GM23338 (cell line): Measurements from ENCODE around the gene NRXN2. TPM values are rescaled to one million over a fixed set of nuclear protein-coding genes. Genes with fewer than 3 reads are reported as not detected.

Source experiments
- ATAC-seq: fragments of 200-7000 bp; cut with Tn5 transposase; 3 replicates; pipeline ENCODE4 v1.9.1; 2020
- DNase-seq: peaks from one replicate; pipeline ENCODE4 v3.0.0-alpha.2; 2015; ENCODE audit warnings: low spot score
- H2AFZ ChIP-seq: fragments of 200-600 bp; sonication (generic); 2 replicates; pipeline ENCODE4 v1.8.0; 2016; ENCODE audit warnings: antibody characterized with exemption, mild to moderate bottlenecking, moderate library complexity
- H3F3A ChIP-seq: fragments of 200-600 bp; sonication (generic); replicated peaks from 2 replicates; pipeline ENCODE4 v1.8.0; 2017; ENCODE audit warnings: antibody characterized with exemption, mixed run types, low read depth
- H3K27ac ChIP-seq: fragments of 200-600 bp; sonication (generic); 2 replicates; pipeline ENCODE4 v1.6.1; 2016; ENCODE audit warnings: low read depth
- H3K27me3 ChIP-seq: fragments of 200-600 bp; sonication (generic); 2 replicates; pipeline ENCODE4 v1.8.0; 2016; ENCODE audit warnings: mild to moderate bottlenecking, mixed run types, moderate library complexity; ENCODE audit not compliant: insufficient read depth
- H3K36me3 ChIP-seq: fragments of 200-600 bp; sonication (generic); 2 replicates; pipeline ENCODE4 v1.8.0; 2016; ENCODE audit warnings: mild to moderate bottlenecking; ENCODE audit not compliant: insufficient read depth
- H3K4me1 ChIP-seq: fragments of 200-600 bp; sonication (generic); 2 replicates; pipeline ENCODE4 v1.8.0; 2016; ENCODE audit warnings: mild to moderate bottlenecking, moderate library complexity; ENCODE audit not compliant: insufficient read depth
- H3K4me2 ChIP-seq: fragments of 200-600 bp; sonication (generic); 2 replicates; pipeline ENCODE4 v1.7.1; 2017; ENCODE audit warnings: mixed run types
- H3K4me3 ChIP-seq: fragments of 200-600 bp; sonication (generic); 2 replicates; pipeline ENCODE4 v1.6.1; 2016; ENCODE audit warnings: mixed run types
- H3K79me2 ChIP-seq: fragments of 200-600 bp; sonication (generic); replicated peaks from 2 replicates; pipeline ENCODE4 v1.8.0; 2017; ENCODE audit warnings: mild to moderate bottlenecking; ENCODE audit not compliant: insufficient read depth
- H3K9me2 ChIP-seq: fragments of 200-600 bp; sonication (generic); 2 replicates; pipeline ENCODE4 v1.8.0; 2017; ENCODE audit not compliant: insufficient read depth
- H4K20me1 ChIP-seq: fragments of 200-600 bp; sonication (generic); replicated peaks from 2 replicates; pipeline ENCODE4 v1.8.0; 2017; ENCODE audit warnings: mild to moderate bottlenecking; ENCODE audit not compliant: insufficient read depth
- H3K27ac Mint-ChIP-seq: 2 replicates; pipeline ENCODE4 v1.8.0; 2020; ENCODE audit warnings: inconsistent platforms, mild to moderate bottlenecking, moderate library complexity, mixed read lengths
- H3K27me3 Mint-ChIP-seq: 3 replicates; pipeline ENCODE4 v1.8.0; 2022; ENCODE audit warnings: low read depth, mild to moderate bottlenecking, moderate library complexity, mixed read lengths, inconsistent platforms; ENCODE audit not compliant: insufficient read depth, poor library complexity
- H3K36me3 Mint-ChIP-seq: 3 replicates; pipeline ENCODE4 v1.8.0; 2021; ENCODE audit warnings: low read depth, mild to moderate bottlenecking, inconsistent platforms, moderate library complexity, mixed read lengths
- H3K4me1 Mint-ChIP-seq: 3 replicates; pipeline ENCODE4 v1.8.0; 2020; ENCODE audit warnings: mild to moderate bottlenecking, inconsistent platforms, mixed read lengths
- H3K4me3 Mint-ChIP-seq: 3 replicates; pipeline ENCODE4 v1.8.0; 2021; ENCODE audit warnings: moderate library complexity, mild to moderate bottlenecking, inconsistent platforms, mixed read lengths
- H3K9me3 Mint-ChIP-seq: 3 replicates; pipeline ENCODE4 v1.8.0; 2020; ENCODE audit warnings: moderate library complexity, mild to moderate bottlenecking, inconsistent platforms, mixed read lengths
- CREB1 ChIP-seq: fragments of 250-450 bp; sonication (Bioruptor Pico); IDR thresholded peaks from 2 replicates; pipeline ENCODE4 v1.5.0; 2020; ENCODE audit warnings: low read depth, mild to moderate bottlenecking, moderate library complexity
- EZH2 ChIP-seq: fragments of 200-600 bp; sonication (generic); IDR thresholded peaks from one replicate; pipeline ENCODE4 v1.8.0; 2017; ENCODE audit warnings: antibody characterized with exemption, mild to moderate bottlenecking, low read depth; ENCODE audit not compliant: unreplicated experiment
- EZH2phosphoT487 ChIP-seq: fragments of 200-600 bp; sonication (generic); IDR thresholded peaks from one replicate; pipeline ENCODE4 v1.8.1; 2018; ENCODE audit warnings: antibody characterized with exemption; ENCODE audit not compliant: unreplicated experiment
- JUNB ChIP-seq: IDR thresholded peaks from one replicate; pipeline ENCODE4 v1.6.1; 2016; ENCODE audit warnings: antibody characterized with exemption; ENCODE audit not compliant: unreplicated experiment
- NANOG ChIP-seq: IDR thresholded peaks from 2 replicates; pipeline ENCODE4 v1.6.1; 2016; ENCODE audit warnings: antibody characterized with exemption, borderline replicate concordance
- POLR2AphosphoS5 ChIP-seq: IDR thresholded peaks from 2 replicates; pipeline ENCODE4 v1.6.1; 2016; ENCODE audit warnings: antibody characterized with exemption, low read depth
- REST ChIP-seq: IDR thresholded peaks from one replicate; pipeline ENCODE4 v1.6.1; 2018; ENCODE audit warnings: antibody characterized with exemption; ENCODE audit not compliant: unreplicated experiment
- STAT1 ChIP-seq: IDR thresholded peaks from one replicate; pipeline ENCODE4 v1.6.1; 2016; ENCODE audit warnings: antibody characterized with exemption; ENCODE audit not compliant: unreplicated experiment
- ZNF114 ChIP-seq: fragments of 250-450 bp; sonication (Bioruptor Pico); IDR thresholded peaks from 2 replicates; pipeline ENCODE4 v1.5.0; 2020; ENCODE audit warnings: mild to moderate bottlenecking, moderate library complexity
- ZNF331 ChIP-seq: fragments of 250-450 bp; sonication (Bioruptor Pico); IDR thresholded peaks from 2 replicates; pipeline ENCODE4 v1.5.0; 2020; ENCODE audit warnings: low read depth, mild to moderate bottlenecking, moderate library complexity
- polyA plus RNA-seq: library from polyadenylated mRNA; unstranded; fragments of >200 nt; fragmentation: Nextera tagmentation; extraction: Ambion mirVana; gene quantifications from 2 replicates; pipeline ENCODE4 v1.2.1, GENCODE V29; 2016
- total RNA-seq: library from RNA; depleted of rRNA; stranded (reverse); fragments of >200 nt; shearing (Covaris generic); gene quantifications from 2 replicates; pipeline ENCODE4 v1.2.3, GENCODE V29; 2014
- TF ChIP-seq, protein P1 (sequence below): fragments of 250-450 bp; sonication (Bioruptor Pico); IDR thresholded peaks from 2 replicates; pipeline ENCODE4 v1.5.0; 2020; ENCODE audit warnings: mild to moderate bottlenecking, moderate library complexity
- TF ChIP-seq, protein P2 (sequence below), 2 experiments: fragments of 200-600 bp in 1 of 2; sonication (generic) in 1 of 2; conservative IDR thresholded peaks; 2 replicates each; pipeline versions ENCODE4 v1.5.1 to v1.6.1; 2016 to 2017; ENCODE audit warnings: antibody characterized with exemption in 2 of 2, low read depth in 2 of 2, mild to moderate bottlenecking in 2 of 2, moderate library complexity in 1 of 2
- TF ChIP-seq, protein P3 (sequence below): IDR thresholded peaks from 2 replicates; pipeline ENCODE4 v1.6.1; 2016; ENCODE audit warnings: antibody characterized with exemption

Gene NRXN2
- total and polyA plus RNA-seq, 2 experiments from 2014 or later: 3.4 to 17.0 TPM

- DNase-seq (no peak), ATAC-seq (no peak)
- no peaks in the 10 kb centered on the region for H3K9me3 Mint-ChIP-seq
- Histone ChIP-seq H3K79me2 (no peaks in the 10 kb centered on the region), H4K20me1 (no peaks in the 10 kb centered on the region), H3K36me3 (no peaks in the 10 kb centered on the region), H3K4me3 (no peak overlapping the region; the same call in 1 of the 2 replicates), H3F3A (peaks cover 14% of the 10 kb centered on the region), H3K4me2 (peak overlapping the region; percentile 46), H3K27me3 (no peaks in the 10 kb centered on the region), H3K4me1 (peaks cover 29% of the 10 kb centered on the region), H3K9me2 (no peaks in the 10 kb centered on the region), H2AFZ (no peak overlapping the region), H3K27ac (no peak overlapping the region)
- H3K27ac Mint-ChIP-seq: no peak overlapping the region
- peaks cover 13% of the 10 kb centered on the region for H3K27me3 Mint-ChIP-seq
- H3K36me3 Mint-ChIP-seq: peaks cover 49% of the 10 kb centered on the region
- H3K4me1 Mint-ChIP-seq: peaks cover 33% of the 10 kb centered on the region
- no peak overlapping the region; the same call in 2 of the 3 replicates for H3K4me3 Mint-ChIP-seq
- TF ChIP-seq JUNB: no peak
- no peak for TF ChIP-seq NANOG
- no peak for TF ChIP-seq EZH2phosphoT487
- TF ChIP-seq ZNF114 (CRISPR knock-in tag): no peak
- no peak for TF ChIP-seq EZH2
- TF ChIP-seq, protein P1, sequence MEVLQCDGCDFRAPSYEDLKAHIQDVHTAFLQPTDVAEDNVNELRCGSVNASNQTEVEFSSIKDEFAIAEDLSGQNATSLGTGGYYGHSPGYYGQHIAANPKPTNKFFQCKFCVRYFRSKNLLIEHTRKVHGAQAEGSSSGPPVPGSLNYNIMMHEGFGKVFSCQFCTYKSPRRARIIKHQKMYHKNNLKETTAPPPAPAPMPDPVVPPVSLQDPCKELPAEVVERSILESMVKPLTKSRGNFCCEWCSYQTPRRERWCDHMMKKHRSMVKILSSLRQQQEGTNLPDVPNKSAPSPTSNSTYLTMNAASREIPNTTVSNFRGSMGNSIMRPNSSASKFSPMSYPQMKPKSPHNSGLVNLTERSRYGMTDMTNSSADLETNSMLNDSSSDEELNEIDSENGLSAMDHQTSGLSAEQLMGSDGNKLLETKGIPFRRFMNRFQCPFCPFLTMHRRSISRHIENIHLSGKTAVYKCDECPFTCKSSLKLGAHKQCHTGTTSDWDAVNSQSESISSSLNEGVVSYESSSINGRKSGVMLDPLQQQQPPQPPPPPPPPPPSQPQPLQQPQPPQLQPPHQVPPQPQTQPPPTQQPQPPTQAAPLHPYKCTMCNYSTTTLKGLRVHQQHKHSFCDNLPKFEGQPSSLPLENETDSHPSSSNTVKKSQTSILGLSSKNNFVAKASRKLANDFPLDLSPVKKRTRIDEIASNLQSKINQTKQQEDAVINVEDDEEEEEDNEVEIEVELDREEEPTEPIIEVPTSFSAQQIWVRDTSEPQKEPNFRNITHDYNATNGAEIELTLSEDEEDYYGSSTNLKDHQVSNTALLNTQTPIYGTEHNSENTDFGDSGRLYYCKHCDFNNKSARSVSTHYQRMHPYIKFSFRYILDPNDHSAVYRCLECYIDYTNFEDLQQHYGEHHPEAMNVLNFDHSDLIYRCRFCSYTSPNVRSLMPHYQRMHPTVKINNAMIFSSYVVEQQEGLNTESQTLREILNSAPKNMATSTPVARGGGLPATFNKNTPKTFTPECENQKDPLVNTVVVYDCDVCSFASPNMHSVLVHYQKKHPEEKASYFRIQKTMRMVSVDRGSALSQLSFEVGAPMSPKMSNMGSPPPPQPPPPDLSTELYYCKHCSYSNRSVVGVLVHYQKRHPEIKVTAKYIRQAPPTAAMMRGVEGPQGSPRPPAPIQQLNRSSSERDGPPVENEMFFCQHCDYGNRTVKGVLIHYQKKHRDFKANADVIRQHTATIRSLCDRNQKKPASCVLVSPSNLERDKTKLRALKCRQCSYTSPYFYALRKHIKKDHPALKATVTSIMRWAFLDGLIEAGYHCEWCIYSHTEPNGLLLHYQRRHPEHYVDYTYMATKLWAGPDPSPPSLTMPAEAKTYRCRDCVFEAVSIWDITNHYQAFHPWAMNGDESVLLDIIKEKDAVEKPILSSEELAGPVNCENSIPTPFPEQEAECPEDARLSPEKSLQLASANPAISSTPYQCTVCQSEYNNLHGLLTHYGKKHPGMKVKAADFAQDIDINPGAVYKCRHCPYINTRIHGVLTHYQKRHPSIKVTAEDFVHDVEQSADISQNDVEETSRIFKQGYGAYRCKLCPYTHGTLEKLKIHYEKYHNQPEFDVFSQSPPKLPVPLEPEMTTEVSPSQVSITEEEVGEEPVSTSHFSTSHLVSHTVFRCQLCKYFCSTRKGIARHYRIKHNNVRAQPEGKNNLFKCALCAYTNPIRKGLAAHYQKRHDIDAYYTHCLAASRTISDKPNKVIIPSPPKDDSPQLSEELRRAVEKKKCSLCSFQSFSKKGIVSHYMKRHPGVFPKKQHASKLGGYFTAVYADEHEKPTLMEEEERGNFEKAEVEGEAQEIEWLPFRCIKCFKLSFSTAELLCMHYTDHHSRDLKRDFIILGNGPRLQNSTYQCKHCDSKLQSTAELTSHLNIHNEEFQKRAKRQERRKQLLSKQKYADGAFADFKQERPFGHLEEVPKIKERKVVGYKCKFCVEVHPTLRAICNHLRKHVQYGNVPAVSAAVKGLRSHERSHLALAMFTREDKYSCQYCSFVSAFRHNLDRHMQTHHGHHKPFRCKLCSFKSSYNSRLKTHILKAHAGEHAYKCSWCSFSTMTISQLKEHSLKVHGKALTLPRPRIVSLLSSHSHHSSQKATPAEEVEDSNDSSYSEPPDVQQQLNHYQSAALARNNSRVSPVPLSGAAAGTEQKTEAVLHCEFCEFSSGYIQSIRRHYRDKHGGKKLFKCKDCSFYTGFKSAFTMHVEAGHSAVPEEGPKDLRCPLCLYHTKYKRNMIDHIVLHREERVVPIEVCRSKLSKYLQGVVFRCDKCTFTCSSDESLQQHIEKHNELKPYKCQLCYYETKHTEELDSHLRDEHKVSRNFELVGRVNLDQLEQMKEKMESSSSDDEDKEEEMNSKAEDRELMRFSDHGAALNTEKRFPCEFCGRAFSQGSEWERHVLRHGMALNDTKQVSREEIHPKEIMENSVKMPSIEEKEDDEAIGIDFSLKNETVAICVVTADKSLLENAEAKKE (CRISPR knock-in tag): no peak
- no peak for TF ChIP-seq ZNF331 (CRISPR knock-in tag)
- no peak for TF ChIP-seq STAT1
- TF ChIP-seq REST: no peak
- TF ChIP-seq, protein P2, sequence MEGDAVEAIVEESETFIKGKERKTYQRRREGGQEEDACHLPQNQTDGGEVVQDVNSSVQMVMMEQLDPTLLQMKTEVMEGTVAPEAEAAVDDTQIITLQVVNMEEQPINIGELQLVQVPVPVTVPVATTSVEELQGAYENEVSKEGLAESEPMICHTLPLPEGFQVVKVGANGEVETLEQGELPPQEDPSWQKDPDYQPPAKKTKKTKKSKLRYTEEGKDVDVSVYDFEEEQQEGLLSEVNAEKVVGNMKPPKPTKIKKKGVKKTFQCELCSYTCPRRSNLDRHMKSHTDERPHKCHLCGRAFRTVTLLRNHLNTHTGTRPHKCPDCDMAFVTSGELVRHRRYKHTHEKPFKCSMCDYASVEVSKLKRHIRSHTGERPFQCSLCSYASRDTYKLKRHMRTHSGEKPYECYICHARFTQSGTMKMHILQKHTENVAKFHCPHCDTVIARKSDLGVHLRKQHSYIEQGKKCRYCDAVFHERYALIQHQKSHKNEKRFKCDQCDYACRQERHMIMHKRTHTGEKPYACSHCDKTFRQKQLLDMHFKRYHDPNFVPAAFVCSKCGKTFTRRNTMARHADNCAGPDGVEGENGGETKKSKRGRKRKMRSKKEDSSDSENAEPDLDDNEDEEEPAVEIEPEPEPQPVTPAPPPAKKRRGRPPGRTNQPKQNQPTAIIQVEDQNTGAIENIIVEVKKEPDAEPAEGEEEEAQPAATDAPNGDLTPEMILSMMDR (conservative IDR thresholded peaks at IDR 0.05; ENCODE audit: low read depth in 2 of 2): no peak
- TF ChIP-seq, protein P3, sequence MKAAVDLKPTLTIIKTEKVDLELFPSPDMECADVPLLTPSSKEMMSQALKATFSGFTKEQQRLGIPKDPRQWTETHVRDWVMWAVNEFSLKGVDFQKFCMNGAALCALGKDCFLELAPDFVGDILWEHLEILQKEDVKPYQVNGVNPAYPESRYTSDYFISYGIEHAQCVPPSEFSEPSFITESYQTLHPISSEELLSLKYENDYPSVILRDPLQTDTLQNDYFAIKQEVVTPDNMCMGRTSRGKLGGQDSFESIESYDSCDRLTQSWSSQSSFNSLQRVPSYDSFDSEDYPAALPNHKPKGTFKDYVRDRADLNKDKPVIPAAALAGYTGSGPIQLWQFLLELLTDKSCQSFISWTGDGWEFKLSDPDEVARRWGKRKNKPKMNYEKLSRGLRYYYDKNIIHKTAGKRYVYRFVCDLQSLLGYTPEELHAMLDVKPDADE: no peak
- TF ChIP-seq CREB1 (CRISPR knock-in tag): no peak
- no peak for TF ChIP-seq POLR2AphosphoS5
Observed at GRCh38 chr11:64731601-64732000, 8.6 kb upstream of the NRXN2 start.
